LNCaP clone FGC (cell line): ENCODE data around the gene AMPD2.

Experiments used
- DNase-seq: peaks from one replicate; pipeline ENCODE4 v3.0.0-alpha.2; 2011; ENCODE audit warnings: low read depth
- H3K4me3 ChIP-seq: 2 replicates; pipeline ENCODE4 v1.5.1; 2011; ENCODE audit warnings: mild to moderate bottlenecking, low read depth, low read length, control low read depth
- TF ChIP-seq, protein P1 (sequence below): IDR thresholded peaks from 2 replicates; pipeline ENCODE4 v1.5.1; 2012; ENCODE audit warnings: mild to moderate bottlenecking; ENCODE audit not compliant: control insufficient read depth, insufficient read depth; ENCODE audit errors: extremely low read depth

AMPD2 gene

DNA sequence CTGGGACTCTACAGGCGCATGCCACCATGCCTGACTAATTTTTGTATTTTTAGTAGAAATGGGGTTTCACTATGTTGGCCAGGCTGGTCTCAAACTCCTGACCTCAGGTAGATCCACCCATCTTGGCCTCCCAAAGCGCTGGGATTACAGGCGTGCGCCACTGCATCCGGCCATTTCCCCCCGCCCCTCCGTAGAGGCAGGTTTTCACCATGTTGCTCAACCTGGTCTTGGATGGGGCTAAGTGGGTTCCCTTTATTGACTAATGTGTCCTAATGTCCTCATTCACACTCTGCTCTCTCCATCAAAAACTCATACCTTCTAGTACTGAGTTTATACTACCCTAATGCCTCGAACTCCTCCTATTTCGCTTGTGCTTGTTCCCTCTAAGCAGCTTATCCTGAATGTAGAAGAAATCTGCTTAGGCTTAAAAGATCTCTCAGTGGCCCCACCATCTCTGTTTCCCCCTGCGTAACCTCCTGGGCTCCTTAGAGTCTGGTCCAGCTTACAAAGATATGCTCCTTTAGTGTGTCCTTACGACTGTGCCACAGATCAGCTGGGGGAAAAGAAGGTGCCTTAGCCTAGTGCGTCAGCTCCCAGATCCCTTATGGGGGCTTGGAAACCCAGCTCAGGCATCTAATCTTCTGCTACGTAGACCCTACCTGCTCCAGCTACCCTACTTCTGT lies 8.2 kb upstream of the AMPD2 start:
- DNase-seq, result no peak
- TF ChIP-seq, protein P1, sequence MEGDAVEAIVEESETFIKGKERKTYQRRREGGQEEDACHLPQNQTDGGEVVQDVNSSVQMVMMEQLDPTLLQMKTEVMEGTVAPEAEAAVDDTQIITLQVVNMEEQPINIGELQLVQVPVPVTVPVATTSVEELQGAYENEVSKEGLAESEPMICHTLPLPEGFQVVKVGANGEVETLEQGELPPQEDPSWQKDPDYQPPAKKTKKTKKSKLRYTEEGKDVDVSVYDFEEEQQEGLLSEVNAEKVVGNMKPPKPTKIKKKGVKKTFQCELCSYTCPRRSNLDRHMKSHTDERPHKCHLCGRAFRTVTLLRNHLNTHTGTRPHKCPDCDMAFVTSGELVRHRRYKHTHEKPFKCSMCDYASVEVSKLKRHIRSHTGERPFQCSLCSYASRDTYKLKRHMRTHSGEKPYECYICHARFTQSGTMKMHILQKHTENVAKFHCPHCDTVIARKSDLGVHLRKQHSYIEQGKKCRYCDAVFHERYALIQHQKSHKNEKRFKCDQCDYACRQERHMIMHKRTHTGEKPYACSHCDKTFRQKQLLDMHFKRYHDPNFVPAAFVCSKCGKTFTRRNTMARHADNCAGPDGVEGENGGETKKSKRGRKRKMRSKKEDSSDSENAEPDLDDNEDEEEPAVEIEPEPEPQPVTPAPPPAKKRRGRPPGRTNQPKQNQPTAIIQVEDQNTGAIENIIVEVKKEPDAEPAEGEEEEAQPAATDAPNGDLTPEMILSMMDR, result no peak
- H3K4me3 ChIP-seq, result no peak overlapping the region

DNA sequence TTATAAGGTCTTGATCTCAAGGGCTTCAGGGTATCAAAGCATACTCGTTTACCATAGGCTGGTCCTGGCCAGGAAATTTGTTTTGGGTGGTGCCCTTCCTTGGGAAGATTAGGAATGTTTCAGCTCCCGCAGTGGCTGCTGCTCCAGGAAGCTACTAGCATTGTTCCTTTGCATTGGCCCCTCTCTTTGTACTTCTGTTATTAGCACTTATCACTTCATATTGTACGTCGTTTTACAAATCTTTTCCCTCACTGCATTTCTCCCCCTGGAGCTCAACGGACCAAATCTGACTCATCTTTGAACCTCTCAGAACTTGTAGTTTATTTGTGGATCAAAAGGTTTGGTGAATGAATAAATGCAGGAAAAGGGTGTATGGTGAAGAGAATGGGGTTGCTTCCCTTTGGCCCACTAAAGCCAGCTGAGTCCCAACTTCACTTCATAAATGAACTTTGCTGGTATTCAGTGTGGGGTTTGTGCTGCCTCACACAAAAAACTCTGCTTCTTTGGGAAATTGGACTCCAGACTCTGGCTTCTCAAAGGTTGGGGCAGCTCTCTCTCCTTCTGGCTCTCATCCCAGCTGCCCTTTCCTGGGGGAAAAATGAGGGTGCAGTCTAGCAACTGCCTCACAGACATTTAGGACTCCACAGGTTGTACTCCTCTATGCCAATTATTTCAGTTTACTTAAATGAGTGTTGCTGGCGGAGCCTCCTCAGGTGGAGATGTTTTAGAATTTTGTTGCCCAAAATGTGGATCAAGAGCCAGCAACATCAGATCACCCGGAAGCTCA lies 6.1 kb upstream of the AMPD2 start:
- TF ChIP-seq, protein P1, result no peak
- no peak overlapping the region for H3K4me3 ChIP-seq
- DNase-seq, result no peak

DNA sequence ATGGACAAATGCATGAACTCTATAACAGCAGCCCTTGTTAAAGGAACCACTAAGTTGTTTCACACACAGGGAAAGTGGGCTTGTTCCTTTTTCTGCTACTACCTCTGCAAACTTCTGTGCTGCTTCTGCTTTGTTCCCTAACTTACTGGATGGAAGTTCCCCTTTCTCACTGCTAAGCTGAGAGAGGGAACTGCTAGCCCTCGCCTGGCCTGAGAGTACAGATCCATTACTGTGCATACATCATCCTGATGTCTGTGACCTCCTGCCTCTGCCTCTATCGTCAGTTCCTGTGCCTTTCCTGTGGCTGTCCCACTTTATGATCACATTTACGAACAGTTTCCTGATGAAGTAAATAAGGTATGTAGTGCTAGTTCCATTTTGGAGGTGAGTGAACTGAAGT lies 3.8 kb upstream of the AMPD2 start:
- no peak overlapping the region for H3K4me3 ChIP-seq
- TF ChIP-seq, protein P1, result no peak
- no peak for DNase-seq

DNA sequence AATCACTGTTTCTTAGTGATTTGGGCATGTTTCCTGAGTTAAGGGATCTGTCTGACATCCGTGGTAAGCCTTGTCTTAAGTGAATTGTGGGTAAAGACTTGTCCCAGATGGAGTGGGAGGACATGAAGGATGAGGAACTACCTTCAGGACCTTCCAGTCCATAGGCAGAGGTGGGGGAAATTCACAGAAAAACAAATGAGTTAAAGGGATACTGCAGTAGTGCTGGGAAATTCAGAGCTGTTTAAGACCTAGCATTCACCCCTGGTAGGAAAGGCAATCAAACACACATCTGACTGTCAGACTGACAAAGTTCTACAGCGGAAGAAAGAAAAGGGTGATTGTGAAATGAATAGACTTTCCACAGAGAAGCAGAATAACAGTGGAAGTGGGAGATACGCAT lies 3.2 kb upstream of the AMPD2 start:
- TF ChIP-seq, protein P1, result no peak
- no peak overlapping the region for H3K4me3 ChIP-seq
- no peak for DNase-seq

DNA sequence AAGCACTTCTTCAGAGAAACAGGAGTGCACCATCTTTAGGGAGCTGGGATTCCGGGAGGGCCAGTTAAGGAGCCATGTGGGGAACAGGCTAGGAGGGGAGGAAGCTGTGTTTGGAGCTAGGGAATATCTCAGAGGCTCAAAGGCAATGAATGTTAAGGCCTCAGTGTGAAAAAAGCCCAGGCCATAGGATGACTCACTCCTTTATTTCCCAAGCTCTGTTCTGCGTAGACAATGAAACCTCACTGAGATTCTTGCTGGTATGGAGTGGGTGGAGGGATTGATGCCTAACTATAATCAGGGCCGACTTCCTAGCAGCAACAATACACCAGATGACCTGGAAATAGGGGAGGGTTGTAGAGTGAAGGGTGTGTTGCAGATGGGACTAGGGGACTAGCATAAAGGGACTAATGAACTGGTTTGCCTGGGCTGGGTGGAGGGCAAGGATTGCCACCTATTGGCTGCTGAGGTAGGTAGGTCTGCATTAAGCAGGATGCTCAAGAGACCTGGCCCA lies 2.3 kb upstream of the AMPD2 start:
- DNase-seq, result no peak
- TF ChIP-seq, protein P1, result 0 out of 2 replicates have a peak, but pooled peaks have one; percentile 4
- H3K4me3 ChIP-seq, result no peak overlapping the region

DNA sequence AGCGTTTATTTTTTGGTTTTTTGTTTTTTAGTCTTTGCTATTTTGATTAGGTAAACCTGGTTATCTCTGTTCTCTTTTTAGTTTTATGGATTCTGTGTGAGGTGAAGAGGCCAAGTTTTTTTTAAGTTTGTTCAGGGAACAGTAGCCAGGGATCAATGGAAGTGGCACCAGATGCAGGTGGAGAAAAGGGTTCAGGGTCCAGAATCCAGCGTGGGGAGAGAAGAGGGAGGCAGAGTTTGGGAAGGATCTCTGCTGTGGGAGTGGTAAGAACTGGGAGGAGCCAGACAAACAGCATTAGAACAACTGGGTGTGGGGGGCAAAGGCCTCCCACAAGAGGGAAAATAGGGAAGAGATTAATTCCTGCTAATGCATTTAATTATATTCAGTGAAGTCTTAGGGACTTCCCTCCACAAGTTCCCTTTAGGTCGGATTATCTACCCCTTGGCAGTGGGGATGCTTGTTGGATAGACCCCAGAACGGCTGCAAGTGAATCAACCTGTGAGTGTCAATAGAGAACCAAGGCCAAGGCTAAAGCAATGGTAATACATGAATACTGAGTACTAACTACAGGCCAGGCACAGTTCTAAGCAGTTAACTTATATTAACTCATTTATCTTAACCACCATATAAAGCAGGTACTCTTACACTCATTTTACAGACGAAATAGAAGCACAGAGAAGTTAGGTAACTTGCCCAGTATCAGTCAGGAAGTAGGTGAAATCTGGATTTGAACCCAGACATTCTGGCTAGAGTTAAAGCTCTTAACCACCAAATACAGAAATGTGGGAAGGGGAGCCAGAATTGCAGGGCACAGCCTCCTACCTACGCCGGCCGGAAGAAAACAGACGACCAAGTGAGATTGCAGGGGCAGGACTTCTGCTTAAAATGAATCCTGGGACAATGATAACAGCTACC lies 719 bp upstream of the AMPD2 start:
- TF ChIP-seq, protein P1, result no peak
- peak overlapping the region; percentile 96 for H3K4me3 ChIP-seq
- no peak for DNase-seq
